ENCODE measurements around the gene GLE1.

GLE1 gene

DNA sequence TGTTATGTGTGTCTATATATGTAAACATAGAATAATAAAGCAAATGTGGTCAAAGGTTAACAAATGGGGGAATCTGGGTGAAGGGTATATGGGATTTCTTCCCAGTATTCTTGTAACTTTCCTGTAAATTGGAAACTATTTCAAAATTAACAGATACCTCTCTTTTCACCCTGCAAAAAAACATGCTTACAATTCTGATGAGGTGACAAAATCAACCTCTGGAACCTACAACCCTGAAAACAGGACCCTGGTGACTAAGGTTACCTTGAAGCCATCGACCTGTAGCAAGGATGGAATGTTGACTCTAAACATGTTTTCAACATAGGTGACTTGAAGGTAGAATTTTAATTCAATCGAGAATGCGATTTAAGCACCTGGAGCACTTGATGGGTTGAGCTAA, 42.0 kb downstream of the GLE1 start:
- Histone ChIP-seq H3K27ac (ENCODE audit: low read depth, low read length, poor library complexity, severe bottlenecking) (no peak overlapping the region), H3K9me2 (ENCODE audit: low read depth, low read length) (no peaks in the 10 kb centered on the region), H3K4me1 (ENCODE audit: insufficient read depth, low read length, severe bottlenecking) (peaks cover 5% of the 10 kb centered on the region), H2AFZ (ENCODE audit: low read length) (no peak overlapping the region), H3K79me2 (ENCODE audit: insufficient read depth, low read length) (no peaks in the 10 kb centered on the region), H3K4me2 (ENCODE audit: low read length) (no peak overlapping the region), H3K9me3 (ENCODE audit: low read length) (no peaks in the 10 kb centered on the region), H3K9ac (ENCODE audit: low read length) (no peak overlapping the region), H3K36me3 (ENCODE audit: insufficient read depth, low read length) (peaks cover 10% of the 10 kb centered on the region; the same call in 1 of the 2 replicates), H4K20me1 (ENCODE audit: insufficient read depth, low read length) (no peaks in the 10 kb centered on the region), H3K4me3 (ENCODE audit: low read depth, low read length, poor library complexity, severe bottlenecking) (no peak overlapping the region), H3K27me3 (ENCODE audit: insufficient read depth, low read length) (no peaks in the 10 kb centered on the region), H3F3A (ENCODE audit: insufficient read depth, low read length) (no peaks in the 10 kb centered on the region)
- no peak for TF ChIP-seq EZH2 (IDR thresholded peaks at IDR 0.05; ENCODE audit: borderline replicate concordance, low read length)
- TF ChIP-seq CTCF (IDR thresholded peaks at IDR 0.05; ENCODE audit: low read length) = no peak

DNA sequence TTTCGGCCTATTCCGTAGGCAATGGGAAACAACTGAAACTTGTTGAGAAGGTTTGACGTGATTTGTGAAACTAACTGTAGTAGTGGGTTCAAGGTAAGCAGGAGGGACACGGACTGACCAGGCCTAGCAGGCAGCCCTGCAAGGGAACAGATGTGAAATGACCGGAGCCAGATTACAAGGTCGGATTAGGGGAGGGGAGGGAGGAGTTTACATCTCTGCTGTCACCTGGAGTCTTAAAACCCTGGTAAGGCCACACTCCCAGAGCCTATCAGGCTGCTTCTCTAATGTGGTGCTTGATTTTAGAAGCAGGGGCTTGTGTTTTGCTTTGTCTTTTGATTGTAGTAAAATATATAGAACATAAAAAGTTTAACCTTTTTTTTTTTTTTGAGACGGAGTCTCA, 44.4 kb downstream of the GLE1 start:
- H3K4me2 ChIP-seq (ENCODE audit: low read length) = no peak overlapping the region
- H3K27me3 ChIP-seq (ENCODE audit: insufficient read depth, low read length) = no peaks in the 10 kb centered on the region
- no peak overlapping the region for H3K27ac ChIP-seq (ENCODE audit: low read depth, low read length, poor library complexity, severe bottlenecking)
- no peak for TF ChIP-seq EZH2 (IDR thresholded peaks at IDR 0.05; ENCODE audit: borderline replicate concordance, low read length)
- no peak for TF ChIP-seq CTCF (IDR thresholded peaks at IDR 0.05; ENCODE audit: low read length)
- no peaks in the 10 kb centered on the region for H3K9me2 ChIP-seq (ENCODE audit: low read depth, low read length)
- 0 out of 2 replicates have a peak, but pooled peaks cover 8% of the 10 kb centered on the region for H3K79me2 ChIP-seq (ENCODE audit: insufficient read depth, low read length)
- H2AFZ ChIP-seq (ENCODE audit: low read length) = no peak overlapping the region
- no peak overlapping the region for H3K9ac ChIP-seq (ENCODE audit: low read length)
- no peaks in the 10 kb centered on the region for H3K9me3 ChIP-seq (ENCODE audit: low read length)
- no peaks in the 10 kb centered on the region for H3K36me3 ChIP-seq (ENCODE audit: insufficient read depth, low read length)
- no peaks in the 10 kb centered on the region for H4K20me1 ChIP-seq (ENCODE audit: insufficient read depth, low read length)
- peaks cover 17% of the 10 kb centered on the region for H3K4me1 ChIP-seq (ENCODE audit: insufficient read depth, low read length, severe bottlenecking)
- no peak overlapping the region for H3K4me3 ChIP-seq (ENCODE audit: low read depth, low read length, poor library complexity, severe bottlenecking)
- H3F3A ChIP-seq (ENCODE audit: insufficient read depth, low read length) = no peaks in the 10 kb centered on the region

DNA sequence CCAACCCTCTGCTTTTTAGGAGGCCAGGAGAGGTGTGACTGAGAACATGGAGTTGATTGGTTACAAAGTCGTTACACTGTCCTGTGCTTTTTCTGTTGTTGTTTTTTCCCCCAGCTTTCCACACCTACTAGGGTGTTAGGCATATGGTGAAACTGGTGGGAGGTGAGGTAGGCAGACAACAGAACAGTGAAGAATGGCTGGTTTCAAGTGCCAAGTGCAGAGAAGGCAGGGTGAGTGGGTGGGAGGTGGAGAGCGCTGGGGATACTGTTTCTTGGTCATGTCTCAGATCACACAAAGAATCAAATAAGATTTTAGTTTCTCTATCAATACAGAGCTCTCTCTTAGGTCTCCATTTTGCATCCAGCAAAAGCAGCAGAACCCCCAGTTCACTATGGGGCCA, 45.7 kb downstream of the GLE1 start:
- no peak overlapping the region for H3K9ac ChIP-seq (ENCODE audit: low read length)
- no peak overlapping the region for H3K4me2 ChIP-seq (ENCODE audit: low read length)
- H4K20me1 ChIP-seq (ENCODE audit: insufficient read depth, low read length) = no peaks in the 10 kb centered on the region
- no peak for TF ChIP-seq EZH2 (IDR thresholded peaks at IDR 0.05; ENCODE audit: borderline replicate concordance, low read length)
- no peak overlapping the region for H3K4me3 ChIP-seq (ENCODE audit: low read depth, low read length, poor library complexity, severe bottlenecking)
- H3K36me3 ChIP-seq (ENCODE audit: insufficient read depth, low read length) = no peaks in the 10 kb centered on the region
- H3K4me1 ChIP-seq (ENCODE audit: insufficient read depth, low read length, severe bottlenecking) = peaks cover 31% of the 10 kb centered on the region
- peaks cover 14% of the 10 kb centered on the region; the same call in 1 of the 2 replicates for H3K79me2 ChIP-seq (ENCODE audit: insufficient read depth, low read length)
- no peaks in the 10 kb centered on the region for H3K9me3 ChIP-seq (ENCODE audit: low read length)
- H3K27ac ChIP-seq (ENCODE audit: low read depth, low read length, poor library complexity, severe bottlenecking) = no peak overlapping the region
- H3K27me3 ChIP-seq (ENCODE audit: insufficient read depth, low read length) = no peaks in the 10 kb centered on the region
- no peaks in the 10 kb centered on the region for H3K9me2 ChIP-seq (ENCODE audit: low read depth, low read length)
- H2AFZ ChIP-seq (ENCODE audit: low read length) = no peak overlapping the region
- H3F3A ChIP-seq (ENCODE audit: insufficient read depth, low read length) = no peaks in the 10 kb centered on the region

Measured in OCI-LY1 (cell line).